HG03439 (cell line): ENCODE data around the gene SYNDIG1.

Source experiments
- ATAC-seq: cut with Tn5 transposase; IDR thresholded peaks from one replicate; pipeline ENCODE4 v1.9.1; 2021; ENCODE audit warnings: mild to moderate bottlenecking, moderate library complexity; ENCODE audit not compliant: unreplicated experiment

SYNDIG1 gene

DNA sequence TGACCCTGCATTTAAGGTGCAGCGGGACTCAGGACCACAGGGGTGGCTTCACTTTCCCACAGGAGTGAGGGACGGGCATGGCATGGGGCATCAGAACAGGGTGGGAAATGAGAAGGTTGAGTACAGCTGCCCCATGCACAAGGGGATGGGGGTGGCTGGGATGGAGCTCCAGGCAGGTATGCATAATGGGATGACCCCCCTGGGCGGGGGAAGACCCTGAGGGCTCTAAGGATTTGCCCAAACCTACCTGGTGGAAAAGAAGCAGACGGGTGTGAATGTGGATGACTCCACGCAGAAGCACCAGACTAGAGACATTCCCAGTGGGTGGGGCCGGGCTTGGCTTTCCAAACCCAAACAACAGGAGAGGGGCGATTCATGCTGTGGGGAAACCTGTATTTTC is 200.3 kb downstream of the SYNDIG1 start:
- no peak for ATAC-seq

DNA sequence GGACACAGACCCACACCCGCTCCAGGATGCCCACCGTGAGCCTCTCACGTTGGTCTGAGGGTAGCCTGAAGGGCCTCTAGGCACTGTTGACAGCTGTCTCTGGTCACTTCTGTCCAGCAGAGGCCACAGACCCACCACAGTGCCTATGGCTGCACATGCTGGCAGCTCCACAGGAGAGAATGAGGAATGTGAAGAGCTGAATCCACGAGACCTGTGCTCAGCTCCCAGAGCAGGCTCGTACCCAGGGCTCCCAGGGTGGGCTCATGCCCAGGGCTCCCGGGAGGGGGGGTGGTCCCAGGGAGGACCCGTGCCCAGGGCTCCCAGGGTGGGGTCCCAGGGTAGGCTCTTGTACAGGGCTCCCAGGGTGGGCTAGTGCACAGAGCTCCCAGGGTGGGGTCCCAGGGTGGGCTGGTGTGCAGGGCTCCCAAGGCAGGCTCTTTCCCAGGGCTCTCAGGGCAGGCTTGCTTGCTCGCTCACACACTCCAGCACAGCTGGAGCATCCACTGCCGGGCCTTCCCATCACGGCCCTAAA is 201.0 kb downstream of the SYNDIG1 start:
- ATAC-seq, result no peak

DNA sequence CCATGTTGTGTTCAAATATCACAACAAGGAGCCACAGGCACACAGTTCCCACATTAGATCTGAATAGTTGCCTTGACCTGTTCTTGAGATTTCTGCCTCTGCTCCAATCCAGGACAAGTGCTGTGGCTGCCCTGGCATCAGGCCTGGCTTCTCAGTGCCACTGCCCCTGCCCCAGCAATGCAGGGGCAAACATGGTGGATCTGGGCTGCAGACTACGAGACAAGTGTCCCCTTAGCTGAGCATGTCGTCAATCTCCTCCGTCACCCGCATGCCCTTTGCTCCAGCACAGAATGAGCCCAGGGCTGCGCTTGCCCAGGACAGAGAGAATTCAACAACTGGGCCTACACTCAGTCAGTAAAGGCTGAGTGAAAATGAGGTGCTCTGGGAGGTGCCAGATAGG is 201.6 kb downstream of the SYNDIG1 start:
- no peak for ATAC-seq

DNA sequence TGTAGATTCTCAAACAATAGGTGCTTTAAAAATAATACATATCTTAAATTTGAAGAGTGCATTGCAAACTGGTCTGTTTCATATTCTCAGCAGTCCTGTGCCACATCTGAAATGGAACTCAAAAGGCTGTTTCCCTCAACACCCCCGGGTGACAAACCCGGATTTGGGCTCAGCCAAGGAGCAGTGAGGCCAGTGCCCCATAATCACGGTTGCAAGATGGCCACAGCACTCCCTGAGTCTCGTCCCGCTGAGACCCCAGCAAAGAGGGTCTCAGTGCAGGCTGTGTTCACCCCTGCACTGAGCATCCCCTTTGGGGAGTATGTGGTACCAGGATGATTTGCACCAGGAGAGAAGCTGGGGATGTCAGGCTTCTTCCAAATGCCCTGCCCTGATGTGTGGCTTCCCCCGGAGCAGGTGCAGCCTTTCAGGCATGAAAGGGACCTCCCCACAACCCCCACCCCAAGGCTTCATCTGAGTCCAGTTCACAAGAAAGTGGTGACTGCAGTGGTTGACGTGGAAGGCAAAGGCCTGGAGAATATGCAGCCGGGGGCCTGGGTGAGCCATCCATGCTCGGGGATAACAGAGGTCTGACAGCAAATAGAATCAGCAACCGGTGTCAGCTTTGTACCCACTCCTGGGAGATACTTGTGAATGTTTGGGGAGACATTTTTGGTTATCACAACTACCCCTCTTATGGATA is 202.9 kb downstream of the SYNDIG1 start:
- ATAC-seq, result no peak

DNA sequence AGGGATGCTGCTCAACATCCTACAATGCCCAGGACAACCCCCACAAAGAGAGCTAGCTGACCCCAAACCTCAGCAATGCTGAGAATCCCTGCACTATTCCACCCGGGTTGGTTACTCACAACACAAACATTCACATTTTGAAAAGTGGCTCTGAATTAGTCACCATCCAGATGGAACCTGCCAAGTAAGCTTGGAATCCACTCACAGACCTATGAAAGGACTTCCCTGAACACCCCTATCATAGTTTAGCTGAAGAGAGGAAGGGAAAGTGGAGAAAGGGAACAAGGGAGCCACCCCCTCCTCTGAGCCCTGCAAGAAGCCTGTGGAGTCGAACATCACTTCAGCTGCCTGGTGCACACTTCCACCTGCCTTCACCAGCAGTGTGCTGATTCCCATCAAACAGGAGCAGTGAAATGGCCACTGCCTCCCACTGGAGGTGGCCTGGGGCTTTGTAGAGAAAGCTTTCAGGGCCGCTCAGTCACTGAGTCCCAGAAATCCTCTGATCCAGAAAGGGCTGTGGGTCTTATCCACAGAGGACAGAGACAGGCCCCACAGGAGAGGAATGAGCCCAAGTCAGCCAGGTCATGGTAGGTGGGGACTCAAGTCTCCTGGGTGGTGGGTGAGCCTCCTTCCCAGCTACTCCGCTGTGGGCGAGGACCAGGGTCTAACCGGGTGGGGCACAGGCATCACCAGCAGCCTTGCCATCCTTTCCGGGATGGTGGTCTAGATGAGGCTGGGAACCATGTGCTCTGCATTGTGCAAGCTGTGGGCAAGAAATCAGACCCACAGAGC is 203.7 kb downstream of the SYNDIG1 start:
- no peak for ATAC-seq

DNA sequence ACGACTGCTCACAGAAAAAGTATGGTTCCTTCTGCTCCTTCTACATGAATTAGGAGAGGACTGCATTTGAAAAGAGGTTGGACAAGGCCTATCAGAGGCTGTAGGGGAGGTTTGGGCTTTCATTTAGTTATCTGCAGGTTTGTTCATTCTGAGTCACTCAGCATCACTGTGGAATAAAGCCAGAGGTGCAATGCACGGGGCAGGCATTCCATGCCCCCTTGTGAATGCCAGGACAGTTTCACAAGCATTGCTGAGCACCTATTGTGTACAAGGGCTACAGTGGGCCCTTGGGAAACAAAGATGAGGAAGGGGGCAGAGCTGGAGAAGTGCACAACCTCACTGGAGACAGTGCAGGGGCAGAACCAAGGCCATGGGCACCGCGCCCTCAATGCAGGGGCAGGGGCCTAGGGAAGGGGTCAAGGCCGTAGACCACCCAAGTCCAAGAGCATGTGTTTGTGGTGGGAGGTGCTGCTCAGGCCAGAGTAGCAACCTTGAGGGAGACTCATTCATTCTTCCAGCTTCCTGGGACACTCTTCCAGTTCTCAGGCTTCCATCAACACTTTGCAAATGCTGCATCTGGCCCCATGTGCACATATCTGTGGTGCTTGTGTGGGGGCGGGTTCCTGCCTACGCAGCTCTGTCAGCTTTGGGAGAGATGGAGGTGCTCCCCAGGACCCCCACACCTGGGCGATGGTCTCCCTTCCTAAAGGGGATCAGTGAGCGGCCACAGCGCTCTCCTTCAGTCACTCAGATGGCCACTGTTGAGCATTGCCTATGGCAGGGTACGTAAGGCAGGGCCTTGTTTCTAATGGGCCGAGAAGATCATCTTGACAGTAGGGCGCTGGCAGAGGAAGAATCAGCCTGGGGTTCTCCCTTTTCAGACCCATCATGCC is 204.5 kb downstream of the SYNDIG1 start:
- ATAC-seq, result no peak

DNA sequence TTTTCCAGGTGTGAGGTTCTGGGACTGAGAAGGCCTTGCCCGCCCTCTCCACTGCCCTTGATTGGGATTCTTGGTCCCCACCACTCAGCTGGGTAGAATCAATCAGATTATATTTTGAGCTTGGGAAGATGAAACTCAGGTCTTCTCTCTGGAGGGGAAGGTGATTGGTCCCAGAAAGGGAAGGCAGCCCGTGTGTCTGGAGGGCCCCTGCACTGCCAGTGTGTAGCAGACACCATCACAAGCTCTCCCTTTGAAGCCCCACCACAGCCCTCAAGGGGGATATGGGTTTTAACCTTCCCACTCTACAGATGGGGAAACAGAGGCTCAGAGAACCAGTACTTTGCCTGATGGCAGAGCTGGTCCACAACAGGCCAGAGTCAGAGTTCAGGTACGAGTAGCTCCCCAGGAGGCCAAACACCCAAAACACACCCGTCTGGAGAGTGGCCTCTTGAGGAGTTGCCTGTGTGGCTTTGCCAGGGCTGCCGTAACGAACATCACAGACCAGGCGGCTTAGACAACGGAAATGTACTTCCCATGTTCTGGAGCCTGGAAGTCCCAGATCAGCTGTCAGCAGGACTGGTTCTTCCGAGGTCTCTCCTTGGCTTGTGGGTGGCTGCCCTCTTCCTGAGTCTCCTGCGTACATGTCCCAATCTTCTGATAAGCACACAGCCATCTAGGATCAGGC is 205.6 kb downstream of the SYNDIG1 start:
- ATAC-seq, result no peak

DNA sequence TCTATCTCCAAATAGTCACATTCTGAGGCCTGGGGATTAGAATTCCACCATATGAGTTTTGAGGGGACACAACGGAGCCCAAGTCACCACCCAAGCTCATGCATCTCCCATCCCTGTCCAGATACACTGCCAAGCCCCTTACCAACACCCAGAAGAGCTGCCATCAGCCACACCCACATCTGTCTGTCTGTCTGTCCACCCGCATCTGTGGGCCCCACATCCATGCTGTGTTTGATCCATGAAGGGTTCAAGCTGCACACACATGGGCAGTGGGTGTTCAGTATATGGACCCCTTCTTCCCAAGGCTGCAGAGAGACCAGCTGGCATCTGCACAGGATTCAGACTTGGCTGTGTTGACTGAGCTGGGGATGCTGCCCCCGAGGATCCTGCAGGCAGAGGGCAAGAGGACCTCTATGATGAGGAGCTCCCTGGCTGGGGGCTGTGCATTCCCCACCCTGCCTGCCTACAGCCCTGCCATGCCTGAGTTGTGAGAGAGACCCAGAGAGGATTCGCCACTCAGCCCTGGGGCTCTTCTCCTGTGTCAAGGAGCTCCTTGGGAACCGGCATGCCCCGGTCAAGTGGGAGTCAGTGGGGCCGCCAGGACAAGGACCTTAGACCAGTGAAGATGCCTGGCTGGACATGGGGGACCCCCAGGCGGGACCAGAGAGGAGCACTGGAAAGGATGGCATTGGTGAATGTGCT is 206.4 kb downstream of the SYNDIG1 start:
- ATAC-seq, result no peak

DNA sequence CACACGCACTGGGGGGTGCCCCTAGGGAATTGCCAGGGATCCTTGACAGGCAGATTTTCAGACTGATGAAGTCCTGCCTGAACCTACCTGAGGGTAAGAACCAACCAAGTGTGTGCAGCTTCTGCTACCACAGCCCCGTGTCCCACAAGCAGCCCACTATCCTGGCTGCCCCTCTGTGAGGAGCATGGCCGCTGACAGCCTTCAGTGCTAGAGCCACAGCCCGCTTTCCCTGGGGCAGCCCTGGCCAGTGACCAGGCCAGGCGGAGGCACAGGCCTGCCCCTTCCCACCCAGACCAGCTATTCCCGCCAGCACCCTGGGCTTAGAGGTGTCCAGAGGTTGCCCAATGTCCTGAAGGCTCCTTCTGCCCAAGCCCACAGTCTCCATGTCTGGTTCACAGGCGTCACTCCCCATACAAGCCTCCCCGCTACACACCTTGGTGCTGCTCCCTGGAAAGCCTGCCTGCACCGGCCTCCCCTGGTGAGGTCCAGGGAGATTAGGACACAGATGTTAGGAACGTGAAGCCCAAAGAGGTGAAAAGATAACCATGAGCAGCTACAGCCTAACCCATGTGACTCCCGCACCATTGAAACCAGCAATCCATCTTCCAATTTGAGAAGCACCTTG is 207.0 kb downstream of the SYNDIG1 start:
- ATAC-seq, result no peak

DNA sequence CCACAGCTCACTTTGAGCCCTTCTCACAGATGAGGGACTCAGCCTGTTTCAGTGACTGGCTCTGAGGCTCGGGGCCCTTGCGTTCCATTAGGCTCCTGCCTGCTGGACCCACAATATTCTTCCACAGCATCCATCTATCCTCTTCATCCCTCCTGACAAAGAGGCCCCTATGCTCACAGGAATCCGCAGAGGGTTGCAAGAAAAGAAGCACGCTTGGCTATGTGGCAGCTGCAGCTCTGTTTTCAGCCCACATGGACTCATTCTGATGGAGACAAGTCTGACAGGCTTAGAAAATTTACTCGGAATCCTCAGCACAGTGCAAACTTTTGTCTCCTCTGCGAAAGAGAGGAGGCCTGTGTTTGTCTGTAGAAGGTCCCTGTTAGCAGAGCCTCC is 207.5 kb downstream of the SYNDIG1 start:
- ATAC-seq, result no peak

DNA sequence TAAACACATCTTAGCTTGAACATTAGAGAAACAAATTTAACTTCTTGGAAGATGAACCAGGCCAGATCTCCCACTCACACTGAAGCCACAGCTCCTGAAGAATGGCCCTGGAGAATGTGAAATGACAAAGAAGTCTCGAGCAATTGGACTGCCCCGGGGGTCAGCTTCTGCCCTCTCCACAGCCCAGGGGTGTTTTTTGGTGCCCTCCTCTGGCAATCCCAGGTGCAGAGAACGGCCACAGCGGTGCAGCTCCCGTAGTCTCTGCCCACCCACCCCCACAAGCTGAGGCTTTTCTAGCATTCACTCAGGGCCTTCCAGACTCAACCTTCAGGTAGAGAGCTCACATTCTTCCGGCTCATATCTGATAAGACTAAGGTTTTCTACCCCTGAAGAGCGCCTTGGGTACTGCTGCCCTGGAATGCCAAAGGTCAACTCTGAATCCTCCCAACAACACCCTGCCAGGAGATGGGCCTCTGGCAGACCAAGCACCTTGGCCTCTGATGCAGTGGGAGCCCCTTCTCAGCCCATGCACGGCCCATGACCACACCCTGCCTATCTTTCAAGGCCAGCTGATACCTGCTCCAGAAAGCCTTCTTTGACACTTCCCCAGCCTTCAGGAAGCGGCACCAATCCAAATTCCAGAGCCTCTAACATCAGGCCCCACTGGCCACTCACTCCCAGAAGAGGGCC is 208.3 kb downstream of the SYNDIG1 start:
- no peak for ATAC-seq

DNA sequence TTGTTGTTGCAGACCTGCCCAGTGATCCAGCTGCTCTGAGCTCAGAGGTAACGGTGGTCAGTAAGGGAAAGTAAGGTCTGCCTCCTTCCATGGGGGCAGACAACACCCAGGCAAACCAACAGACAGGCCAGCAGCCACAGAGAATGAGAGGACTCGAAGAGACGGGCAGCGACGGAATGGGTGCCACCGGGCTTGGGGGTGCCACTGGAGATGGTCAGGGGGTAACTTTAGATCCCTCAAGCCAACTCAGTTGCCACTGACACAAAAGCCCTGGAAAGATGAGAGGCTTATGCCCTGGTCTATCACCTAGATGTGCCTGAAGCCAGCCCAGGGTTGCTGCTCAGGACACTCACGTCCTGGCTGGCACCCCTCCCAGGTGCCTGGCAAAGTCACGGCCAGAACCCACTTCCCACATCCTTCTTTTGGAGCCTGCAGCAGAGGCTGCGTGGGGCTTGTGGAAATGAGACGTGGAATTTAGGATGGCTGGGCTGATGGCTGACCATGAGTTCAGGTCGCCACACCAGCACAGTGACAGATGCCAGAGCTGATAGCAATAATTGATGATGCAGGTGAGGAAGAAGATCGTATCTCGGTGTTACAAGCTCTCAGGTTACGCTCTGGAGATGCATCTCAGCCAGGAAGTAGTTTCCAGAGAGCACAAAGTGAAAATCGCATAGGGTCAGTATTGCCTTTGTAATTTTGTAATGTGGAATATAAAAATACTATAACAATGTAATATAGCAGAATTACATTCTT is 209.1 kb downstream of the SYNDIG1 start:
- ATAC-seq, result no peak

DNA sequence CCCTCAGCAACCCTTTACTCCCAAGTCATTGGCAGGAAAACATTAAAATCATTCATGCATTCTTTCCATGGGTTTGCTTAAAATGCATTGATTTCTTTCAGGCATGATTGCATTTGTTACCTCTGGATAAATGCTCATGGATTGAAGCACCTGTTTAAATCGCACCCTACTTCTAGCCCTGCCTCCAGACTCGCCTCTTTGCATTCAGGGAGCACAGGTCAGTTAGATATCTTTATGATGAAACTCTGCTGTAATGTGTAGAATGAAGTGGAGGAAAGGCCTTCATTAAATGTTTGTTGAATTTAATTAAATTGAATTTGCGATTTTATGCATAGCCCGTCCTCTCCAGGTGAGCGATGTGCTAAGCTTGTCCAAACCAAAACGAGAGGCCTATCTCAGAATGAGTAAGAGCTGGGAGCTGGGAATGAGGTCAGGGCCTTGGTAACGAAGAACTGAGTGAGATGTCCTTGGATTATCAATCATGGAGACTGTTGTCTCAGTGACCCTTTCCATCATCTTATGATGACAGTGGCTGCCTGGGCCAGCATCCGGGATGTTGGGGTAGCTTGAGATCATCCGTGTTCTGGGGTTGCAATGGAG is 210.1 kb downstream of the SYNDIG1 start:
- no peak for ATAC-seq

DNA sequence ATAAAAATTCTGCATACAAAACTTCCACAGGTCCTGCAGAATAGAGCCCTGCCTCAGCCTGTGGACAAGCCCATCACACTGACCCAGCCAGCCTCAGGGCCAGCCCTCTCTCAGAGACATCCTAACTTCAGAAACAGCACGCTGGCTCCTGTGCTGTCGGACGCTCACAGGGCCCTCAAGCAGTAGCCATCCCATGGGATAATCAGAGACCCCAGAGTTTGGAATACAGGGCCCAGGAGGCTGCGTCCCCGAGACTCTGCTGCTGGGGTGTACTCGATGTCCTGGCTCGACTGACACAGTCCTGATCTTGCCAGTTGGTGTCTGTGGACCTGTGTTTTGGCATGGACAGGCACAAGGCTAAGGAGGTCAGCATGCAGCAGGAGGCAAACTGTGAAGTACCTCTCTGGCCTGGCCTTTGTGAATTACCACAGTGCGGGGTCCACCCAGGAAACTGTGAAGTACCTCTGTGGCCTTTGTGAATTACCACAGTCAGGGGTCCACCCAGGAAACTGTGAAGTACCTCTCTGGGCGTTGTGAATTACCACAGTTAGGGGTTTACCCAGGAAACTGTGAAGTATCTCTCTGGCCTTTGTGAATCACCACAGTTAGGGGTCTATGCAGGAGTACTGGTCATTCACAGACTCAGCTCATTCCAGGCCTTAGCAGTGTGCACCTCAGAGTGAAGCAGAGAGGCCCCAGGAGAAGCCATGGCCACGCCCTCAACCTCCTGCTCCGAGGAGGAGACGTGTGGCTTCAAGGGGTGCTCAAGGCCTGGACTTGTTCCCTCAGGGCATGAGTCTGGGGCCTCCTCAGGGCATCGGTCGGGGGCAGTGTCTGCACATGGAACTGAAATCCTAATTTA is 212.4 kb downstream of the SYNDIG1 start:
- no peak for ATAC-seq

DNA sequence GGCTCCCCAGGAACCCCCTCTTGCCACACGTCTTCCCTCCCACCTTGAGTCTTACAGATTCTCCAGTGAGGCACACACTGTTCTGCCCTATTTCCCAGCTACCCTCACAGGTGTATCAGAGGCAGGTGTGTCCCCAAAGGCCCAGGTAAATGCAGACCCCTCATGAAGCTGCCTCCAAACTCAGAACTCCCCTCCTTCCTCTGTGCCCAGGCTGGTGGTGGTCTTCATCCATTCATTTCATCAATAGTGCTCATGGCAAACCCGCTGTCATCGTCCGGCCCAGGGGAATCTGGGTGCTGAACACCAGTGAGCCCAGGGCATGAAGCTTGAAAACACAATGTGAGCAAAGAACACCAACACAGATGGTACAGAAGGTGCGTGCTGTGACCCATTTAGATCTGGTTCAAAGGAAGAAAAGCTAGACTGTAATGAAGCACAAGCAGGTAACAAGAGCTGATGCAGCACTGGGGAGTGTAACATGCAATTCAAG is 213.1 kb downstream of the SYNDIG1 start:
- no peak for ATAC-seq

DNA sequence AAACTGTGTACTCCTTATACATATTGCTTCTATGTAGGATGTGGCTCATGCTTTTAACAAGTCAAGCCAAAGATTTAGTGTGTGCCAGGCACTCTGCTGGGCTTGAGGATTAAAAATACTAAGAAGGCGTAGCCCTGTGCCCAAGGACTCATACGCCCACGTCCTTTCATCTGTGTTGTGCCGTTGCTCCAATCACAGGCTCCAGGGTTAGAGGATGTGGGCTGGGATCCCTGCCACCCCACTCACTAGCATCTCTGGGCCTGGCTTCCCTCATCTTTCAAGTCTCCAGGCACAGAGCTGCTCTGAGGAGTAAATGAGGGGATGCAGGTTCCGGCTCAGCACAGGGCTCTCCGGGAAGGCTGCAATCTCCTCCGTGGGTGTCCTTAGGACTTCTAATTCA is 214.2 kb downstream of the SYNDIG1 start:
- ATAC-seq, result no peak

DNA sequence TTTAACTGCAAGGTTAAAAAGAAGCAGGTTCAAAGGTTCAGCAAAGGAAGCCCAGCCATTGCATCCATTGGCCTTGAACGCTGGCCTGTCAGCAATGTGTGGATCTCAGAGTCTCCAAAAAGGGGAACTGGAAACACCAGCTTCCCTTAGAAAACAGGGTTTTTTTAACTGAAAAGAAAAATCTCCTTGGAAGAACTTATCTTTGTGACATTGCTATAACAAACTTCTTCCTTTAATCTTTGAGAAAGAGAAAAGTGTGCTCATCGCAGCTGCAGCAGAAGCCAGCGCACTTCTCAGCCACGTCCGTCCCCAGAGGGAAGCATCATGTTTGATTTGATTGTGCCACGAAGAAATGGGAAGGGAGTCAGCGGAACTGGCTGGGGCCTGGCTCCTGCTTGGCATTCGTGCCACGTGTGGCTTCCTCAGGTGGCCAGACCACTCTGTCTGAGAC is 215.0 kb downstream of the SYNDIG1 start:
- ATAC-seq, result no peak
